HepG2 (cell line): ENCODE measurements around the gene VARS1. TPM values are rescaled to one million over a fixed set of nuclear protein-coding genes. Genes with fewer than 3 reads are reported as not detected.
A peak's percentile ranks its signal among the peaks of the same experiment; 100 is the strongest.

Experiments used
- ADNP ChIP-seq: sonication (generic); formaldehyde crosslinking; IDR thresholded peaks from 2 replicates; pipeline ENCODE4 v1.4.0; 2020; ENCODE audit warnings: missing genetic modification reagents
- AHDC1 ChIP-seq: sonication (generic); formaldehyde crosslinking; IDR thresholded peaks from 2 replicates; pipeline ENCODE4 v1.5.1; 2020; ENCODE audit warnings: mild to moderate bottlenecking, missing genetic modification reagents, borderline replicate concordance
- KDM2A ChIP-seq: sonication (generic); formaldehyde crosslinking; IDR thresholded peaks from 2 replicates; pipeline ENCODE4 v1.4.0; 2020; ENCODE audit warnings: low read depth, missing genetic modification reagents, borderline replicate concordance
- MLLT10 ChIP-seq: sonication (generic); formaldehyde crosslinking; IDR thresholded peaks from 2 replicates; pipeline ENCODE4 v1.4.0; 2020; ENCODE audit warnings: missing genetic modification reagents
- NRL ChIP-seq: sonication (generic); formaldehyde crosslinking; IDR thresholded peaks from 2 replicates; pipeline ENCODE4 v1.5.0; 2020; ENCODE audit warnings: missing genetic modification reagents, mild to moderate bottlenecking, moderate library complexity, borderline replicate concordance
- PAXIP1 ChIP-seq: sonication (generic); formaldehyde crosslinking; conservative IDR thresholded peaks from 2 replicates; pipeline ENCODE4 v1.4.0; 2020; ENCODE audit warnings: mild to moderate bottlenecking, missing genetic modification reagents, moderate library complexity
- THAP11 ChIP-seq: IDR thresholded peaks from 2 replicates; pipeline ENCODE4 v1.6.1; 2016; ENCODE audit warnings: missing biosample characterization, missing genetic modification reagents
- ZBTB49 ChIP-seq: sonication (generic); formaldehyde crosslinking; IDR thresholded peaks from 2 replicates; pipeline ENCODE4 v1.4.0; 2020; ENCODE audit warnings: missing genetic modification reagents, borderline replicate concordance
- ZNF331 ChIP-seq: sonication (generic); formaldehyde crosslinking; IDR thresholded peaks from 2 replicates; pipeline ENCODE4 v1.4.0; 2020; ENCODE audit warnings: missing genetic modification reagents
- polyA plus RNA-seq, 8 experiments: library from polyadenylated mRNA; depleted of rRNA in 3 of 8; stranded (reverse) in 7 of 8; unstranded in 1 of 8; fragments of >200 nt; fragmentation: Illumina TruSeq in 4 of 8; extraction: Trizol in 4 of 8; gene quantifications; 2 replicates each; pipeline versions ENCODE4 v1.2.1 to v1.2.3, GENCODE V29; 2011 to 2016; ENCODE audit warnings: low read depth in 4 of 8, missing spikeins in 1 of 8, mixed read lengths in 1 of 8; ENCODE audit not compliant: insufficient read depth in 1 of 8
- total RNA-seq, 5 experiments: library from RNA; depleted of rRNA; stranded (reverse); fragments of >200 nt; fragmentation: Illumina TruSeq; extraction: Trizol; gene quantifications; 2 replicates each; pipeline ENCODE4 v1.2.3, GENCODE V29; 2016; ENCODE audit warnings: low read depth in 1 of 5
- TF ChIP-seq, protein P1 (sequence below): sonication (generic); formaldehyde crosslinking; IDR thresholded peaks from 2 replicates; pipeline ENCODE4 v1.4.0; 2020; ENCODE audit warnings: mild to moderate bottlenecking, missing genetic modification reagents, borderline replicate concordance

VARS1 gene
- total and polyA plus RNA-seq, 2 of the 13 experiments (the other 11 are each of a cell fraction or from before 2014, with no cell fraction given) = 14.7 to 56.1 TPM

DNA sequence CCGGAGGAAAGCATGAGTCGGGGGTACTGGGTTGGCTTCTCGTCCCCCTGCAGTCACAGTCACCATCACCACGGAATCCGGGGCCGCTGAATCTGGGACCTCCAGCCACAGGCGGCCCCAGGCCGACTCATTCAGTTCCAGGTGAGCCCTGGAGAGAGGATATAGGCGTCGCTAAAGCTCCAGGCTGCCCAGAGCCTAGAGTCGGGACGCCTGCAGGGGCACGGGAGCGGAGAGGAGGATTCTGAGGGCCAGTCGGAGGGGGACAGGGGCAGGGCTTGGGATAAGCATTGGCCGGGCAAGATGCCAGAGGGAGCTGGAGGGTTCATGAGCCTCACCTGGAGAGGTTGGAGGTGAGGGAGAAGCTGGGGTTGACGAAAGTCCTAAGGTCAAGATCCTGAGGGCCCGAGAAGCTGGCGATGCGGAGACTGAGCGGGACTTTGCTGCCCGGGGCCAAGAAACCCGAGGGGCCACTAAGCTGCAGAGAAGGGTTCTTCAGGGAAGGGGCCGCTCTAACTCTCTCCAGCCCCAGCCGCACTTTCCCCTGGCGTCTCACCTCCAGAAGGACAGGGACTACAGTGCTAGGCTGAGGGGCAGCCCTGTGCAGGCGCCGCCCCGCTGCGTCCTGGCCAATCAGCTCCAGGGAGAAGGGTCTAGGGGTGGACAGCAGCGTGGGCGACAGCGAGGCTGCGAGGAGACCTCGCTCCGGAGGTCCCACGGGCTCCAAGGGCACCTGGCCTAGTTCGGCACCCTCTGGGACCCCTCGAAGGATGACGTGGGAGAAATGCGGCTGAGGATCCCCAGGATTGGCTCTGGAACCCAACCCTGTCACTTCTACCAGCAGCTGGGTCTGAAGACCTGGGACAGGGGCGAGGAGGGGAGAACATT lies 29.4 kb downstream of the VARS1 start (continued):
- TF ChIP-seq PAXIP1 (CRISPR knock-in tag) (0 out of 2 replicates have a peak, but pooled peaks have one; percentile 26), ZBTB49 (CRISPR knock-in tag) (no peak), NRL (CRISPR knock-in tag) (peak; percentile 75; the same call in 1 of the 2 replicates), KDM2A (CRISPR knock-in tag) (peak; percentile 68; the same call in 1 of the 2 replicates), AHDC1 (CRISPR knock-in tag) (no peak), ZNF331 (CRISPR knock-in tag) (peak; percentile 71; the same call in 1 of the 2 replicates), MLLT10 (CRISPR knock-in tag) (no peak), THAP11 (peak; percentile 38; the same call in 1 of the 2 replicates), ADNP (CRISPR knock-in tag) (no peak)
- TF ChIP-seq, protein P1, sequence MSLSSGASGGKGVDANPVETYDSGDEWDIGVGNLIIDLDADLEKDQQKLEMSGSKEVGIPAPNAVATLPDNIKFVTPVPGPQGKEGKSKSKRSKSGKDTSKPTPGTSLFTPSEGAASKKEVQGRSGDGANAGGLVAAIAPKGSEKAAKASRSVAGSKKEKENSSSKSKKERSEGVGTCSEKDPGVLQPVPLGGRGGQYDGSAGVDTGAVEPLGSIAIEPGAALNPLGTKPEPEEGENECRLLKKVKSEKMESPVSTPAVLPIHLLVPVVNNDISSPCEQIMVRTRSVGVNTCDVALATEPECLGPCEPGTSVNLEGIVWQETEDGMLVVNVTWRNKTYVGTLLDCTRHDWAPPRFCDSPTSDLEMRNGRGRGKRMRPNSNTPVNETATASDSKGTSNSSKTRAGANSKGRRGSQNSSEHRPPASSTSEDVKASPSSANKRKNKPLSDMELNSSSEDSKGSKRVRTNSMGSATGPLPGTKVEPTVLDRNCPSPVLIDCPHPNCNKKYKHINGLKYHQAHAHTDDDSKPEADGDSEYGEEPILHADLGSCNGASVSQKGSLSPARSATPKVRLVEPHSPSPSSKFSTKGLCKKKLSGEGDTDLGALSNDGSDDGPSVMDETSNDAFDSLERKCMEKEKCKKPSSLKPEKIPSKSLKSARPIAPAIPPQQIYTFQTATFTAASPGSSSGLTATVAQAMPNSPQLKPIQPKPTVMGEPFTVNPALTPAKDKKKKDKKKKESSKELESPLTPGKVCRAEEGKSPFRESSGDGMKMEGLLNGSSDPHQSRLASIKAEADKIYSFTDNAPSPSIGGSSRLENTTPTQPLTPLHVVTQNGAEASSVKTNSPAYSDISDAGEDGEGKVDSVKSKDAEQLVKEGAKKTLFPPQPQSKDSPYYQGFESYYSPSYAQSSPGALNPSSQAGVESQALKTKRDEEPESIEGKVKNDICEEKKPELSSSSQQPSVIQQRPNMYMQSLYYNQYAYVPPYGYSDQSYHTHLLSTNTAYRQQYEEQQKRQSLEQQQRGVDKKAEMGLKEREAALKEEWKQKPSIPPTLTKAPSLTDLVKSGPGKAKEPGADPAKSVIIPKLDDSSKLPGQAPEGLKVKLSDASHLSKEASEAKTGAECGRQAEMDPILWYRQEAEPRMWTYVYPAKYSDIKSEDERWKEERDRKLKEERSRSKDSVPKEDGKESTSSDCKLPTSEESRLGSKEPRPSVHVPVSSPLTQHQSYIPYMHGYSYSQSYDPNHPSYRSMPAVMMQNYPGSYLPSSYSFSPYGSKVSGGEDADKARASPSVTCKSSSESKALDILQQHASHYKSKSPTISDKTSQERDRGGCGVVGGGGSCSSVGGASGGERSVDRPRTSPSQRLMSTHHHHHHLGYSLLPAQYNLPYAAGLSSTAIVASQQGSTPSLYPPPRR (CRISPR knock-in tag) = no peak; the same call in 1 of the 2 replicates
